ENCODE results near the gene NPFFR2. TPM values are rescaled to one million over a fixed set of nuclear protein-coding genes. Genes with fewer than 3 reads are reported as not detected.
"Not testable (repeated sequence)": the region's sequence is repeated elsewhere in the genome, so short reads cannot be mapped to it uniquely, and the experiment has no call there.

The NPFFR2 gene
- total and polyA plus RNA-seq, 4 donors = not detected

DNA sequence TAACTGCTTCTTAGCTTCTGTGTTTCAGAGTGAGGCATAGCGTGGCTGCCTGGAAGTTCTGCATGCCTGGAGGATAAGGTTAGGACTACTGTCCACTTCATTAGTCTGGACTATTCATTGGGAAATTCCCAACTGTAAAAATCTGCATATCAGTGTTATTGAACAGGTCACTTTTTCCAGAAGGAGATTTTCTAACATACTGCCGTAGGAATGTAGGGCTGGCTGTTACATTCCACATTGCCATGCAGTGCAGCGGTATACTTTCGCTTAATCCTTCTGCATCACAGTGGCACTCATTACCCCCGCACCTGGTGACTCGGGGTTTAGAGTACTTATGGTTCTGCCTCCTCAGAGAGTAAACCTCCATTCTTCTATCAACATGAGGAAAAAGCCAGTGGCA is 104.6 kb downstream of the NPFFR2 start:
- H3K36me3 ChIP-seq (ENCODE audit: control insufficient read depth in 1 of 2, insufficient read depth in 2 of 2, low read length in 1 of 2) = no peaks in the 10 kb centered on the region
- intact Hi-C loops (cut with DNase I) = no loop called here
- no peak for DNase-seq
- H3K27me3 ChIP-seq (ENCODE audit: control insufficient read depth in 1 of 2, insufficient read depth in 2 of 2, low read length in 1 of 2) = no peaks in the 10 kb centered on the region
- no peak overlapping the region for H3K27ac ChIP-seq (ENCODE audit: low read depth in 1 of 2, low read length in 2 of 2)
- no peaks in the 10 kb centered on the region for H3K9me3 ChIP-seq (ENCODE audit: control insufficient read depth, low read length)
- ATAC-seq (ENCODE audit: low FRiP score) = no peak
- 70 to 76% methylated on average over 6 of the region's 6 CpGs for WGBS, 2 donors
- no peaks in the 10 kb centered on the region for H3K4me1 ChIP-seq (ENCODE audit: control insufficient read depth in 1 of 2, insufficient read depth in 2 of 2, low read length in 2 of 2)
- H3K4me3 ChIP-seq (ENCODE audit: low read length in 2 of 2) = no peak overlapping the region

DNA sequence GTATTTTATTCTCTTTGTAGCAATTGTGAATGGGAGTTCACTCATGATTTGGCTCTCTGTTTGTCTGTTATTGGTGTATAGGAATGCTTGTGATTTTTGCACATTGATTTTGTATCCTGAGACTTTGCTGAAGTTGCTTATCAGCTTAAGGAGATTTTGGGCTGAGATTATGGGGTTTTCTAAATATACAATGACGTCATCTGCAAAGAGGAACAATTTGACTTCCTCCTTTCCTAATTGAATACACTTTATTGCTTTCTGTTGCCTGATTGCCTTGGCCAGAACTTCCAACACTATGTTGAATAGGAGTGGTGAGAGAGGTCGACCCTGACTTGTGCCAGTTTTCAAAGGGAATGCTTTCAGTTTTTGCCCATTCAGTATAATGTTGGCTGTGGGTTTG is 108.2 kb downstream of the NPFFR2 start:
- DNase-seq; H3K27me3 ChIP-seq (ENCODE audit: control insufficient read depth in 1 of 2, insufficient read depth in 2 of 2, low read length in 1 of 2); intact Hi-C loops (cut with DNase I); H3K9me3 ChIP-seq (ENCODE audit: control insufficient read depth, low read length); H3K4me3 ChIP-seq (ENCODE audit: low read length in 2 of 2); ATAC-seq (ENCODE audit: low FRiP score); H3K4me1 ChIP-seq (ENCODE audit: control insufficient read depth in 1 of 2, insufficient read depth in 2 of 2, low read length in 2 of 2); H3K36me3 ChIP-seq (ENCODE audit: control insufficient read depth in 1 of 2, insufficient read depth in 2 of 2, low read length in 1 of 2); H3K27ac ChIP-seq (ENCODE audit: low read depth in 1 of 2, low read length in 2 of 2): not testable (repeated sequence)
- 57 to 64% methylated on average over 2 of the region's 2 CpGs for WGBS, 2 donors

DNA sequence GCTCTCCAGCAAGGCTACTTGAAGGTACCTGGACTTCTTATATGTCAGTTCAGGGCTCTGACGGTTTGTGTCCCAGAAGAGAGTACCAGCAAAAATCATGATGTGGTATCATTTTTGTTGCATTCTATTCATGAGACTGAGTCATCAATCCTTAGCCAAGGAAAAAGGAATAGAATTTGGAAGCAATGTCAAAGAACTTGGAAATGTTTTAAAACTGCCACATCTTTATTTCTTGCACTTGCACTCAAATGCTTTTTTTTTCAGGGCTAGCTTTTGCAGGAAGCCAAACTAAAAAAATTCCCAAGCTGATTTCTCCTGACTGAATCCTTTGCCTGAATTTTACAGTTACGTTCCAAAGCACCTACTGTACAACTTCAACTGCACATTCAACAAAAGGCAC is 112.4 kb downstream of the NPFFR2 start:
- no peak overlapping the region for H3K27ac ChIP-seq (ENCODE audit: low read depth in 1 of 2, low read length in 2 of 2)
- intact Hi-C loops (cut with DNase I) = no loop called here
- H3K4me3 ChIP-seq (ENCODE audit: low read length in 2 of 2) = no peak overlapping the region
- no peaks in the 10 kb centered on the region for H3K36me3 ChIP-seq (ENCODE audit: control insufficient read depth in 1 of 2, insufficient read depth in 2 of 2, low read length in 1 of 2)
- H3K4me1 ChIP-seq (ENCODE audit: control insufficient read depth in 1 of 2, insufficient read depth in 2 of 2, low read length in 2 of 2) = no peaks in the 10 kb centered on the region
- H3K27me3 ChIP-seq (ENCODE audit: control insufficient read depth in 1 of 2, insufficient read depth in 2 of 2, low read length in 1 of 2) = peaks cover 0 to 2% of the 10 kb centered on the region in 2 donors
- H3K9me3 ChIP-seq (ENCODE audit: control insufficient read depth, low read length) = no peaks in the 10 kb centered on the region
- ATAC-seq (ENCODE audit: low FRiP score) (no peak), DNase-seq (no peak)
- 62 to 64% methylated on average over 2 of the region's 2 CpGs for WGBS, 2 donors

DNA sequence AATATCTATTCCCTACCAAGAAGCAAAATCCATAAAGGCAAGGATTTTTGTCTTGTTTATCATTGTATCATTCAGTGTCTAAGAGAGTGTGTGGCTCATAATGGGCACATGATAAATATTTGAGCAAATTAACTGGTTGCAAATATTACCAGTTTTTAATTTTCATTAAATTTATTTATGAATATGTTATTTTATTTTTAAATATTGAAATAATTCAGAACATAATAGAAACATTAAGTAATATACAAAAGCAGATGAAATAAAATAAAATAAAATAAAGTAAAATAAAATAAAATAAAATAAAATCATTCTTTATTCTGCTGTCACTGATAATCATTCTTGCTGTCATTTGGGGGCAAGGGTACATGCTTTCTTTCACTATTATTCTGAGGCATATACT is 120.9 kb downstream of the NPFFR2 start:
- Histone ChIP-seq H3K4me1 (ENCODE audit: control insufficient read depth in 1 of 2, insufficient read depth in 2 of 2, low read length in 2 of 2) (no peaks in the 10 kb centered on the region), H3K4me3 (ENCODE audit: low read length in 2 of 2) (no peak overlapping the region), H3K36me3 (ENCODE audit: control insufficient read depth in 1 of 2, insufficient read depth in 2 of 2, low read length in 1 of 2) (no peaks in the 10 kb centered on the region), H3K9me3 (ENCODE audit: control insufficient read depth, low read length) (no peaks in the 10 kb centered on the region), H3K27me3 (ENCODE audit: control insufficient read depth in 1 of 2, insufficient read depth in 2 of 2, low read length in 1 of 2) (no peaks in the 10 kb centered on the region), H3K27ac (ENCODE audit: low read depth in 1 of 2, low read length in 2 of 2) (no peak overlapping the region)
- intact Hi-C loops (cut with DNase I) = no loop called here
- ATAC-seq (ENCODE audit: low FRiP score) (no peak), DNase-seq (no peak)

DNA sequence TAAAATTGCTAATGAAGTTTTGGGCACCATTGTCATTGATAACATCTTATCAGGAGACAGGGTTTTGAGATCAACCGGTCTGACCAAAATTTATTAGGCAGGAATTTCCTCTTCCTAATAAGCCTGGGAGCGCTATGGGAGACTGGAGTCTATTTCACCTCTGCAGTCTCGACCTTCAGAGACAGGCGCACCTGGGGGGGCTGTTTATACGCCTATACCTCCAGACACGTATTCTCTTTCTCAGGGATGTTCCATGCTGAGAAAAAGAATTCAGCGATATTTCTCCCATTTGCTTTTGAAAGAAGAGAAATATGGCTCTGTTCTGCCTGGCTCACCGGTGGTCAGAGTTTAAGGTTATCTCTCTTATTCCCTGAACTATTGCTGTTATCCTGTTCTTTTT is 121.8 kb downstream of the NPFFR2 start:
- H3K9me3 ChIP-seq (ENCODE audit: control insufficient read depth, low read length); H3K4me3 ChIP-seq (ENCODE audit: low read length in 2 of 2); H3K36me3 ChIP-seq (ENCODE audit: control insufficient read depth in 1 of 2, insufficient read depth in 2 of 2, low read length in 1 of 2); ATAC-seq (ENCODE audit: low FRiP score); H3K4me1 ChIP-seq (ENCODE audit: control insufficient read depth in 1 of 2, insufficient read depth in 2 of 2, low read length in 2 of 2); intact Hi-C loops (cut with DNase I); DNase-seq; H3K27me3 ChIP-seq (ENCODE audit: control insufficient read depth in 1 of 2, insufficient read depth in 2 of 2, low read length in 1 of 2); H3K27ac ChIP-seq (ENCODE audit: low read depth in 1 of 2, low read length in 2 of 2): not testable (repeated sequence)
- 36 to 46% methylated on average over 7 to 8 of the region's 8 CpGs for WGBS, 2 donors

DNA sequence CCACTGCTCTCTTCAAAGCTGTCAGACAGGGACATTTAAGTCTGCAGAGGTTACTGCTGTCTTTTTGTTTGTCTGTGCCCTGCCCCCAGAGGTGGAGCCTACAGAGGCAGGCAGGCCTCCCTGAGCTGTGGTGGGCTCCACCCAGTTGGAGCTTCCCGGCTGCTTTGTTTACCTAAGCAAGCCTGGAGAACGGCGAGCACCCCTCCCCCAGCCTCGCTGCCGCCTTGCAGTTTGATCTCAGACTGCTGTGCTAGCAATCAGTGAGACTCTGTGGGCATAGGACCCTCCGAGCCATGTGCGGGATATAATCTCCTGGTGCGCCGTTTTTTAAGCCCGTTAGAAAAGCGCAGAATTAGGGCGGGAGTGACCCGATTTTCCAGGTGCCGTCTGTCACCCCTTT is 137.5 kb downstream of the NPFFR2 start:
- H3K36me3 ChIP-seq (ENCODE audit: control insufficient read depth in 1 of 2, insufficient read depth in 2 of 2, low read length in 1 of 2); H3K4me1 ChIP-seq (ENCODE audit: control insufficient read depth in 1 of 2, insufficient read depth in 2 of 2, low read length in 2 of 2); intact Hi-C loops (cut with DNase I); ATAC-seq (ENCODE audit: low FRiP score); DNase-seq; H3K9me3 ChIP-seq (ENCODE audit: control insufficient read depth, low read length); H3K27ac ChIP-seq (ENCODE audit: low read depth in 1 of 2, low read length in 2 of 2); H3K4me3 ChIP-seq (ENCODE audit: low read length in 2 of 2); H3K27me3 ChIP-seq (ENCODE audit: control insufficient read depth in 1 of 2, insufficient read depth in 2 of 2, low read length in 1 of 2): not testable (repeated sequence)
- 88% methylated on average over 14 of the region's 14 CpGs for WGBS, 2 donors

DNA sequence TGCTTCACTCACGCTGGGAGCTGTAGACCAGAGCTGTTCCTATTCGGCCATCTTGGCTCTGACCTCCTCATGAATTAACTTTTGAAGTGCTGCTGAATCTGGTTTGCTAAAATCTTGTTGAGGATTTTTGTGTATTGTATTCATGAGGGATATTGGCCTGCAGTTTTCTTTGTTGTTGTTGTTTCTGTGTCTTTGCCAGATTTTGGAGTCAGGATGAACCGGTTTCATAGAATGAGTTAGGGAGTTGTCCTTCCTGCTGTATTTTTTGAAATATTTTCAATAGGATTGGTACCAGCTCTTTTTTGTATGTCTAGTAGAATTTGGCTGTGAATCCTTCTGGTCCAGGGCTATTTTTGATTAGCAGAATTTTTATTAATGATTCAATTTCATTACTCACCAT is 138.1 kb downstream of the NPFFR2 start:
- Histone ChIP-seq H3K36me3 (ENCODE audit: control insufficient read depth in 1 of 2, insufficient read depth in 2 of 2, low read length in 1 of 2) (no peaks in the 10 kb centered on the region), H3K9me3 (ENCODE audit: control insufficient read depth, low read length) (no peaks in the 10 kb centered on the region), H3K27me3 (ENCODE audit: control insufficient read depth in 1 of 2, insufficient read depth in 2 of 2, low read length in 1 of 2) (no peaks in the 10 kb centered on the region), H3K4me1 (ENCODE audit: control insufficient read depth in 1 of 2, insufficient read depth in 2 of 2, low read length in 2 of 2) (no peaks in the 10 kb centered on the region), H3K4me3 (ENCODE audit: low read length in 2 of 2) (no peak overlapping the region), H3K27ac (ENCODE audit: low read depth in 1 of 2, low read length in 2 of 2) (no peak overlapping the region)
- DNase-seq (no peak), ATAC-seq (ENCODE audit: low FRiP score) (no peak)
- intact Hi-C loops (cut with DNase I) = no loop called here
- 83% methylated on average over 3 of the region's 3 CpGs for WGBS, 2 donors

DNA sequence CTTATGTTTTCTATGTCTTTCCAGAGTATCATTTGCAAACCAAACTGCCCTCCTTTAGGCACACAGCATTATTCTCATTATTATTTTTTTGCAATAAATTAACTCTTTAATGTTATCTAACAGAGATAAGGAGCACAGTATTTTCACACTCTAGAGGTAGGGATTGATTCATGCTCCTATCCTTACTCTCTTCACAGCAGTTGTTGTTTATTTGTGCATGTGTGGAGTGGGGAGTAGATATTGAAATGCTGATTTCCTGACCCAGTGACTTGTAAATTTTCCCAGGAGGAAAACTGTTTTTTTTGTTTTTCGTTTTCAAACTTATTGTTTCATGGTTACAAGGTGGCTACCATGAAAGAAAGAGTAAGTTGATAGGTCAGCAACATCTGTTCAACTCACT is 140.0 kb downstream of the NPFFR2 start:
- no peak for DNase-seq
- H3K9me3 ChIP-seq (ENCODE audit: control insufficient read depth, low read length) = no peaks in the 10 kb centered on the region
- H3K36me3 ChIP-seq (ENCODE audit: control insufficient read depth in 1 of 2, insufficient read depth in 2 of 2, low read length in 1 of 2) = no peaks in the 10 kb centered on the region
- H3K4me1 ChIP-seq (ENCODE audit: control insufficient read depth in 1 of 2, insufficient read depth in 2 of 2, low read length in 2 of 2) = no peaks in the 10 kb centered on the region
- WGBS, 2 donors = 17 to 39% methylated on average over 1 of the region's 1 CpG
- no peak overlapping the region for H3K27ac ChIP-seq (ENCODE audit: low read depth in 1 of 2, low read length in 2 of 2)
- H3K27me3 ChIP-seq (ENCODE audit: control insufficient read depth in 1 of 2, insufficient read depth in 2 of 2, low read length in 1 of 2) = no peaks in the 10 kb centered on the region
- intact Hi-C loops (cut with DNase I) = no loop called here
- ATAC-seq (ENCODE audit: low FRiP score) = no peak
- no peak overlapping the region for H3K4me3 ChIP-seq (ENCODE audit: low read length in 2 of 2)

DNA sequence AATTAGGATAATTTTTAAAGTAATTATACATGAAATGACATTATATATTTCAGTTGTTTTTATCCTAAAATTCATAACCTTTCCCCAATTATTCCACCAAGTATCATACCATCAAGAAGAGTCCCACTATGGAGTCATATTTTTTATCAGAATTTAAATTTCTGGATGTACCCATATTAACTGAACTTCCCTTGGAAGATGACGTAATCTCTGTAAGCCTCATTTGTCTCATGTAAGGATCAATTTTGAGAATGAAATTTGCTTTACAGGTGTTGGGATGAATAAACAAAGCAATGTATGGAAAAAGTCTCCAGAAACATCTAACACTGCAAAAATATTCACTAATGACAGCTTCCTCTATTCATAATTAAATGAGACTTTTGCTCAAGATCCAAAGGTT is 147.5 kb downstream of the NPFFR2 start:
- H3K27me3 ChIP-seq (ENCODE audit: control insufficient read depth in 1 of 2, insufficient read depth in 2 of 2, low read length in 1 of 2) = no peaks in the 10 kb centered on the region
- ATAC-seq (ENCODE audit: low FRiP score) (no peak), DNase-seq (no peak)
- no peaks in the 10 kb centered on the region for H3K4me1 ChIP-seq (ENCODE audit: control insufficient read depth in 1 of 2, insufficient read depth in 2 of 2, low read length in 2 of 2)
- 81 to 89% methylated on average over 1 of the region's 1 CpG for WGBS, 2 donors
- H3K4me3 ChIP-seq (ENCODE audit: low read length in 2 of 2) = no peak overlapping the region
- intact Hi-C loops (cut with DNase I) = no loop called here
- H3K36me3 ChIP-seq (ENCODE audit: control insufficient read depth in 1 of 2, insufficient read depth in 2 of 2, low read length in 1 of 2) = no peaks in the 10 kb centered on the region
- no peak overlapping the region for H3K27ac ChIP-seq (ENCODE audit: low read depth in 1 of 2, low read length in 2 of 2)
- H3K9me3 ChIP-seq (ENCODE audit: control insufficient read depth, low read length) = no peaks in the 10 kb centered on the region
